DOHH2 (cell line): Measurements from ENCODE around the gene UGT8.

Source experiments
- H3F3A ChIP-seq: fragments of 200-600 bp; sonication (generic), shearing (Covaris generic); 2 replicates; pipeline ENCODE4 v1.6.0; 2016; ENCODE audit warnings: antibody characterized with exemption, mild to moderate bottlenecking; ENCODE audit not compliant: control insufficient read depth, insufficient read depth
- H3K27ac ChIP-seq: fragments of 200-600 bp; sonication (generic); 2 replicates; pipeline ENCODE4 v1.5.1; 2014; ENCODE audit warnings: low read depth, mild to moderate bottlenecking, low read length, moderate library complexity
- H3K27me3 ChIP-seq: fragments of 200-600 bp; sonication (generic); 2 replicates; pipeline ENCODE4 v1.6.1; 2014; ENCODE audit warnings: mild to moderate bottlenecking, low read length, mixed read lengths; ENCODE audit not compliant: control insufficient read depth
- H3K36me3 ChIP-seq: fragments of 200-600 bp; sonication (generic); 2 replicates; pipeline ENCODE4 v1.6.1; 2014; ENCODE audit warnings: mild to moderate bottlenecking, low read length, moderate library complexity, mixed read lengths; ENCODE audit not compliant: control insufficient read depth
- H3K4me1 ChIP-seq: fragments of 200-600 bp; sonication (generic); 2 replicates; pipeline ENCODE4 v1.6.1; 2014; ENCODE audit warnings: mild to moderate bottlenecking, low read length, mixed read lengths; ENCODE audit not compliant: control insufficient read depth
- H3K4me2 ChIP-seq: fragments of 200-600 bp; sonication (generic); 2 replicates; pipeline ENCODE4 v1.6.0; 2014; ENCODE audit warnings: mild to moderate bottlenecking, low read length, moderate library complexity
- H3K4me3 ChIP-seq: fragments of 200-600 bp; sonication (generic); 2 replicates; pipeline ENCODE4 v1.5.1; 2014; ENCODE audit warnings: mild to moderate bottlenecking, low read length, mixed read lengths
- H3K79me2 ChIP-seq: fragments of 200-600 bp; sonication (generic); 2 replicates; pipeline ENCODE4 v1.6.1; 2014; ENCODE audit warnings: mild to moderate bottlenecking, low read length, mixed read lengths; ENCODE audit not compliant: control insufficient read depth
- H3K9me2 ChIP-seq: fragments of 200-600 bp; sonication (generic); replicated peaks from 2 replicates; pipeline ENCODE4 v1.6.1; 2014; ENCODE audit warnings: mild to moderate bottlenecking, low read length, mixed read lengths; ENCODE audit not compliant: control insufficient read depth
- H3K9me3 ChIP-seq: fragments of 200-600 bp; sonication (generic); 2 replicates; pipeline ENCODE4 v1.6.1; 2014; ENCODE audit warnings: antibody characterized with exemption, low read length, mixed read lengths; ENCODE audit not compliant: control insufficient read depth, insufficient read depth
- H4K20me1 ChIP-seq: fragments of 200-600 bp; sonication (generic); 2 replicates; pipeline ENCODE4 v1.6.0; 2014; ENCODE audit warnings: low read depth, mild to moderate bottlenecking, antibody characterized with exemption, low read length, moderate library complexity; ENCODE audit not compliant: control insufficient read depth, insufficient read depth
- CTCF ChIP-seq: fragments of 200-600 bp; sonication (generic); IDR thresholded peaks from one replicate; pipeline ENCODE4 v1.5.1; 2014; ENCODE audit warnings: antibody characterized with exemption, mild to moderate bottlenecking, low read depth, low read length; ENCODE audit not compliant: poor library complexity, severe bottlenecking
- EZH2phosphoT487 ChIP-seq: fragments of 200-600 bp; sonication (generic); IDR thresholded peaks from 2 replicates; pipeline ENCODE4 v1.6.1; 2017; ENCODE audit warnings: borderline replicate concordance, mild to moderate bottlenecking, antibody characterized with exemption, low read length, moderate library complexity, mixed read lengths

The UGT8 gene

GRCh38 chr4:114642173-114642780 lies 43.7 kb downstream of the UGT8 start:
- Histone ChIP-seq H3K36me3 (peaks cover 34% of the 10 kb centered on the region), H3K4me2 (no peak overlapping the region)

GRCh38 chr4:114649908-114650307 lies 51.3 kb downstream of the UGT8 start:
- H3K4me1 ChIP-seq: peaks cover 22% of the 10 kb centered on the region
- no peak for TF ChIP-seq CTCF
- no peak for TF ChIP-seq EZH2phosphoT487
- no peak overlapping the region for H3K4me3 ChIP-seq
- no peaks in the 10 kb centered on the region for H3K27me3 ChIP-seq
- H3K9me3 ChIP-seq: no peaks in the 10 kb centered on the region
- H3K79me2 ChIP-seq: peaks cover 92% of the 10 kb centered on the region
- H3K27ac ChIP-seq: no peak overlapping the region
- no peaks in the 10 kb centered on the region for H3K9me2 ChIP-seq
- peaks cover 4% of the 10 kb centered on the region; the same call in 1 of the 2 replicates for H4K20me1 ChIP-seq
- no peak overlapping the region for H3K4me2 ChIP-seq
- peaks cover 3% of the 10 kb centered on the region; the same call in 1 of the 2 replicates for H3F3A ChIP-seq
- H3K36me3 ChIP-seq: peaks cover 6% of the 10 kb centered on the region; the same call in 1 of the 2 replicates

More at GRCh38 chr4:114642173-114642780, 43.7 kb downstream of the UGT8 start:
- H3K9me3 ChIP-seq: no peaks in the 10 kb centered on the region
- no peaks in the 10 kb centered on the region for H3F3A ChIP-seq
- no peaks in the 10 kb centered on the region for H3K27me3 ChIP-seq
- H3K4me1 ChIP-seq: no peaks in the 10 kb centered on the region
- H3K9me2 ChIP-seq: no peaks in the 10 kb centered on the region
- H3K79me2 ChIP-seq: peaks cover 92% of the 10 kb centered on the region
- no peak for TF ChIP-seq CTCF
- no peak for TF ChIP-seq EZH2phosphoT487
- H4K20me1 ChIP-seq: no peaks in the 10 kb centered on the region
- H3K4me3 ChIP-seq: no peak overlapping the region
- no peak overlapping the region for H3K27ac ChIP-seq

- peaks cover 22% of the 10 kb centered on the region for H3K4me1 ChIP-seq
- peaks cover 94% of the 10 kb centered on the region for H3K79me2 ChIP-seq
- TF ChIP-seq CTCF (no peak), EZH2phosphoT487 (no peak)
- no peaks in the 10 kb centered on the region for H3K9me2 ChIP-seq
- H3K36me3 ChIP-seq: 0 out of 2 replicates have a peak, but pooled peaks cover 2% of the 10 kb centered on the region
- no peaks in the 10 kb centered on the region for H3K27me3 ChIP-seq
- no peak overlapping the region for H3K27ac ChIP-seq
- H3F3A ChIP-seq: peaks cover 3% of the 10 kb centered on the region; the same call in 1 of the 2 replicates
- peaks cover 4% of the 10 kb centered on the region; the same call in 1 of the 2 replicates for H4K20me1 ChIP-seq
- no peak overlapping the region for H3K4me2 ChIP-seq
- no peaks in the 10 kb centered on the region for H3K9me3 ChIP-seq
- H3K4me3 ChIP-seq: no peak overlapping the region
Measured at GRCh38 chr4:114653675-114654074, 55.1 kb downstream of the UGT8 start.
